H1 (cell line): Measurements from ENCODE around the gene SHROOM3. TPM values are rescaled to one million over a fixed set of nuclear protein-coding genes. Genes with fewer than 3 reads are reported as not detected.

Experiments
- SRF ChIP-seq: IDR thresholded peaks from 2 replicates; pipeline ENCODE4 v1.6.1; 2011; ENCODE audit warnings: mild to moderate bottlenecking, low read depth, low read length, moderate library complexity
- TAF7 ChIP-seq: optimal IDR thresholded peaks from 2 replicates; pipeline ENCODE3; 2011; ENCODE audit warnings: low read depth, mild to moderate bottlenecking, inconsistent platforms, low read length, moderate library complexity, borderline replicate concordance
- polyA plus RNA-seq, 7 experiments: library from polyadenylated mRNA; depleted of rRNA in 3 of 7; stranded (reverse) in 5 of 7; unstranded in 2 of 7; fragments of >200 nt in 5 of 7; fragments of 200-250 nt in 2 of 7; gene quantifications; 1 replicate in 5 of 7; 2 replicates in 1 of 7; 4 replicates in 1 of 7; pipeline versions ENCODE4 v1.2.1 to v1.2.3, GENCODE V29; 2011 to 2013; ENCODE audit warnings: missing spikeins in 2 of 7, mixed read lengths in 2 of 7
- total RNA-seq: library from RNA; stranded (reverse); fragmentation: NEBNext Ultra II Directional; extraction: Animal tissue kit (Norgen Biotek cat#: 25700); gene quantifications from 2 replicates; pipeline ENCODE4 v1.2.1, GENCODE V29; 2021

The SHROOM3 gene
- total and polyA plus RNA-seq, 2 of the 8 experiments (the other 6 are each of a cell fraction or from before 2014, with no cell fraction given) = 15.8 to 34.0 TPM

DNA sequence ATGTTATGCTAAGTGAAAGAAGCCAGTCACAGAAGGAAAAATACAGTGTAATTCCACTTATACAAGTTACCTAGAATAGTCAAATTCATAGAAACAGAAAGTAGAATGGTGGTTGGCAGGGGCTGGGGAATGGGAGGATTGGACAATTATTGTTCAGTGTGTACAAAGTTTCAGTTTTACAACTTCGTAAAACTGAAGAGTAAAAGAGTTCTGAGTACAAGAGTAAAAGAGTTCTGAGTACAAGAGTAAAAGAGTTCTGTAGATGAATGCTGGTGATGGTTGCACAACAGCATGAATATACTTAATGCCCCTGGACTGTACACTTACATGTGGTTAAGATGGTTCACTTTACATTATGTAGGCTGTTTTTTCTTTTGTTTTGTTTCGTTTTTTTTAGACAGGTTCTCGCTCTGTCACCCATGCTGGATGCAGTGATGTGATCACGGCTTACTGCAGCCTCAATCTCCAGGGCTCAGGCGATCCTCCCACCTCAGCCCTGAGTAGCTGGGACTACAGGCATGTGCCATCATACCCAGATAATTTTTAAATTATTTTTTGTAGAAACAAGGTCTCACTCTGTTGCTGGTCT lies 232.0 kb downstream of the SHROOM3 start (continued):
- no peak for TF ChIP-seq TAF7
- no peak for TF ChIP-seq SRF
